HTR-8/SVneo (cell line): ENCODE measurements around the gene CYP26B1.
"Not testable (repeated sequence)": the region's sequence is repeated elsewhere in the genome, so short reads cannot be mapped to it uniquely, and the experiment has no call there.

Experiments
- DNase-seq: peaks from one replicate; pipeline ENCODE4 v3.0.0; 2011; ENCODE audit warnings: low spot score, mixed read lengths; ENCODE audit not compliant: insufficient read length
- FAIRE-seq: peaks from 2 replicates; lab custom pipeline; 2011; peaks lifted over from hg19 to GRCh38; lab: Jason Lieb, UNC

Gene CYP26B1

GRCh38 chr2:72090781-72091482, 56.7 kb downstream of the CYP26B1 start:
- no peak for FAIRE-seq

GRCh38 chr2:72090271-72090720, 57.4 kb downstream of the CYP26B1 start:
- FAIRE-seq (no peak), DNase-seq (no peak)

More at GRCh38 chr2:72090781-72091482, 56.7 kb downstream of the CYP26B1 start:
- DNase-seq: no peak

DNA sequence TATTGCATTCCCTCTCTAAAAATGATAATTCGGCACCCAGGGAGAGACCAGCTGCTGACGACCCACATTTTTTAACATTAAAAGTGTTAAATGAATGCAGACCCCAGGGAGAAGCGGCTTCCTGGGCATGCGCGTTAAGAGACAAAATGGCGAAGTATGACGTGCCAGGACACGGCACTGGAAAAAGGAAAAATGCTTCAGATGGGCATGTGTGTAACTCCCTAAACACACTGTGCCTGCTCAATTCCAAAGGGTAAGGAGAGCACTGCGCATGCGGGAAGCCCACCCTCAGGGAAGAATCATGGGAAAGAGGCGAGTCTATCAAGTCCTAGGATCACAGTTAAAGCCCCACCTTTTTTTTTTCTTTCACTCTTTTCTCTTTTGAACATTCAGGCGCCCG, 58.1 kb downstream of the CYP26B1 start:
- no peak for DNase-seq
- no peak for FAIRE-seq

DNA sequence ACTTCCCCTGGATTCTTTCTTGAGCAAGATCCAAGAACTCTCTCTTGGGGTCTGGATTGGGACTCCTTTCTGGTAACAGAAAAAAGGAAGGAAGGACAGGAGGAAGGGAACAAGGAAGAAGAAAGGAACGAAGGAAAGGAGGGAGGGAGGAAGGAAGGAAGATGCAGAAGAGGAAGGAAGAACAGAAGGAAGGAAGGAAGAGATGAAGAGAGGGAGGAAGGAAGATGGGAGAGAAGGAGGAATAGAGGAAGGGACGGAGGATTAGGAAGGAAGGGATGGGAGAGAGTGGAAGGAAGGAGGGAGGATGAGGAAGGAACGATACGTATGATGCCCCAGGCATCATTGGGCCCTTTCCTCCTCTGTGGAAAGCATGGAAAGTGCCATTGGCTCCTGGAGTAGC, 58.6 kb downstream of the CYP26B1 start:
- FAIRE-seq (no peak), DNase-seq (no peak)

DNA sequence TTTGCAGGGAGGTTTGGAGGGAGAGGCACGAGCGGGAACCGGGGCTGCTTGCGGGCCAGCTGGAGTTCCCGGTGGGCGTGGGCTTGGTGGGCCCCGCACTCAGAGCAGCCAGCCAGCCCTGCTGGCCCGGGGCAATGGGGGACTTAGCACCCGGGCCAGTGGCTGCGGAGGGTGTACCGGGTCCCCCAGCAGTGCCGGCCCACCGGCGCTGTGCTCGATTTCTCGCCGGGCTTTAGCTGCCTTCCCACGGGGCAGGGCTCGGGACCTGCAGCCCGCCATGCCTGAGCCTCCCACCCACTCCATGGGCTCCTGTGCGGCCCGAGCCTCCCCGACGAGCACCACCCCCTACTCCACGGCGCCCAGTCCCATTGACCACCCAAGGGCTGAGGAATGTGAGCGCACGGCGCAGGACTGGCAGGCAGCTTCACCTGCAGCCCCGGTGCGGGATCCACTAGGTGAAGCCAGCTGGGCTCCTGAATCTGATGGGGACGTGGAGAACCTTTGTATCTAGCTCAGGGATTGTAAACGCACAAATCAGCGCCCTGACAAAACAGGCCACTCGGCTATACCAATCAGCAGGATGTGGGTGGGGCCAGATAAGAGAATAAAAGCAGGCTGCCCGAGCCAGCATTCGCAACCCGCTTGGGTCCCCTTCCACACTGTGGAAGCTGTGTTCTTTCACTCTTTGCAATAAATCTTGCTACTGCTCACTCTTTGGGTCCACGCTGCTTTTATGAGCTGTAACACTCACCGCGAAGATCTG, 60.6 kb downstream of the CYP26B1 start:
- FAIRE-seq, DNase-seq: not testable (repeated sequence)

GRCh38 chr2:72085513-72085912, 62.1 kb downstream of the CYP26B1 start:
- no peak for DNase-seq
- FAIRE-seq: no peak

- DNase-seq: no peak
- FAIRE-seq: no peak
Measured at GRCh38 chr2:72085036-72085435, 62.6 kb downstream of the CYP26B1 start.

DNA sequence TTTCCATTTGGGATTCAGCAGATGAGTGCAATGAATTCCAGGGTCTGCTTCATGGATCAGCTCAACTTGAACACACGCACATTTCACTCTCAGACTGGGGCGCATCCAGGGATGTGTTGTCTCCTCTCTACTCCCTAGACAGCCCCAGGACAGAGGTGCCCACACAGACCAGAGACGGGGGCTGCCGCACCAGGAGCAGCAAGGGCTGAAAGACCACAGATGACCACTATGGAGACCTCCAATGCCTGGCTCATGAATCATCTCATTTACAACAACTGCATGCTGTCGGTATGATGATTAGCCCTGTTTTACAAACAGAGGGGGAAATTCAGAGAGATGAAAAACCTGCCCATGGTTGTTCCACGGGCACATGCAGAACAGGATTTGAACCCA, 63.1 kb downstream of the CYP26B1 start:
- FAIRE-seq (peak; percentile 38), DNase-seq (no peak)

- no peak for DNase-seq
- no peak for FAIRE-seq
Measured at GRCh38 chr2:72083751-72084583, 63.7 kb downstream of the CYP26B1 start.

GRCh38 chr2:72082887-72083286, 64.8 kb downstream of the CYP26B1 start:
- FAIRE-seq (no peak), DNase-seq (no peak)

DNA sequence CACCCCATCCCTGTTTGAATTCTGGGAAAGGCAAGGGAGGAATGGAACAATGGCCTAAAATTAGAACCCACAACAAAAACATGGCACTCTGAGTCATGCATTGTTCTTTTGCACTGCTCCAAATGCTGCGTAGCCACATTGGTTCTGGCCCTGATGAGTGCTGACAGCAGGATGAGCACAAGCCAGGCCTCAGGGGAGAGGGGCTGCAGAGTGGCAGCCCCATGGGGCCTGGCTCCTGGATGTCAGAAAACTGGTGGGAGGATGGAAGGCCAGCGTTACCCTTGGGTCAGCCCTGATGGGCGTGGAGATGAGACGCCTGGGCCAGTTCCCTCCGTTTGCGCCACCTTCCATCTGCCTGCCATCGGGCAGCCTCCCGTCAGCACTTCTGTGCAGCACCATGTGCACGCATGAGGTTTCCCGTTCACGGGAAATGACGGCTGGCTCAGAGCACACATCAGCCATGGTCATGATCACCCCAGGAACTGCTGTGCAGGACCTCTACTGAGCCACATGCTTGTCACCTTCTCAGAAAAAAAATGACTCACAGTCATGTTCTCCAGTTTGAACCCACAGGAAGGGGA, 65.6 kb downstream of the CYP26B1 start:
- peak; percentile 54 for FAIRE-seq
- DNase-seq: no peak

GRCh38 chr2:72081451-72081850, 66.2 kb downstream of the CYP26B1 start:
- peak; percentile 31 for DNase-seq
- peak; percentile 81 for FAIRE-seq

DNA sequence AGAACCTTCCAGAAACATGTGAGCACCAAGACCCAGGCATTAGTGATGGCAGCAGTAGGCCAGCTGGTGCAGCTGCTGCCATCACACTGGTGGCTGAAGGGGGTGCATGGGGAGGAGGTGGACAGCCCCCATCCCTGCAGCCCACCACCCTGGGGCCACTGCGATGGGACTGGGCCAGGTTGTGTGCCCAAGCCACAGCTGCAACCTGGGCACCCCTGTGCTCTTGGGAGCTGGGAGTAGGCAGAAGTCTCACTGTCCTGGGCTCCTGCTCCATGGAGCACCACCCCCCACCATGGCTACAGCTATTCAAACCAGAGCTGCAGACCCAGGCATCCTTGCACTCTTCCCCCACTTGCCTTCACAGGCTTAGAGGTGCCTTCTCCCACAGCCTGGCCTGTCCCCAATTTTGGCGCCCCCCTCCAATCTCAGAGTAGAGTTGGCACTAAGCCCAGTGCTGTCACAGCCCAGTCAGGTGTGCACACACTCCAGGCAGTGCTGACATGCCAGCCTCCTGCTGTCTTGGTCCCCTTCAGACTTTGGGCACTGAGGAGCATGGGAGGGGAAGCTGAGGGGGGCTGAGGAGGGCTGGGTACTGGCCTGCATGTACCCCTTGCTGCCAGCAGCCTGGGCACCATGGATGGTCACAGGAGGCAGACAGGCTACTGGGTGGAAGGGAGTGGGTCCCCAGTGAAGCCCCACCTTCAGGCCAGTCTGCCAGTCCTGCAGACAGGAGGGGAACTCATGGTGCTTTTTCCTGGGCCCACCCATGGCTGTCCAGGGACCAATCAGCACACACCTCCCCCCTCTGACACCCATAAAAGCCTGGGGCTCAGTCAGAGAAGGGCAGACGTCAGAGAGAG, 67.1 kb downstream of the CYP26B1 start:
- DNase-seq (no peak), FAIRE-seq (no peak)
